HG02885 (cell line): ENCODE results near the gene TUB.

Experiments used
- ATAC-seq: cut with Tn5 transposase; IDR thresholded peaks from one replicate; pipeline ENCODE4 v1.9.1; 2021; ENCODE audit warnings: mild to moderate bottlenecking; ENCODE audit not compliant: unreplicated experiment, poor library complexity

Gene TUB

GRCh38 chr11:8043756-8044155 lies 37.3 kb upstream of the TUB start:
- ATAC-seq: no peak

- ATAC-seq: no peak
Measured at GRCh38 chr11:8045839-8046238, 35.2 kb upstream of the TUB start.

- ATAC-seq: no peak
Measured at GRCh38 chr11:8047382-8047781, 33.6 kb upstream of the TUB start.

- ATAC-seq: no peak
Measured at GRCh38 chr11:8049084-8049483, 31.9 kb upstream of the TUB start.

GRCh38 chr11:8055091-8055835 lies 25.7 kb upstream of the TUB start:
- no peak for ATAC-seq

GRCh38 chr11:8055836-8056526 lies 25.0 kb upstream of the TUB start:
- ATAC-seq: no peak

- ATAC-seq: no peak
Measured at GRCh38 chr11:8056810-8057463, 24.1 kb upstream of the TUB start.

GRCh38 chr11:8058216-8058615 lies 22.8 kb upstream of the TUB start:
- ATAC-seq: no peak

GRCh38 chr11:8059030-8059429 lies 22.0 kb upstream of the TUB start:
- no peak for ATAC-seq

GRCh38 chr11:8059571-8060011 lies 21.4 kb upstream of the TUB start:
- no peak for ATAC-seq

GRCh38 chr11:8060146-8060719 lies 20.8 kb upstream of the TUB start:
- ATAC-seq: no peak

- ATAC-seq: no peak
Measured at GRCh38 chr11:8060801-8061554, 20.0 kb upstream of the TUB start.

GRCh38 chr11:8061555-8062428 lies 19.2 kb upstream of the TUB start:
- ATAC-seq: no peak

GRCh38 chr11:8062781-8063257 lies 18.2 kb upstream of the TUB start:
- no peak for ATAC-seq

GRCh38 chr11:8063324-8063723 lies 17.7 kb upstream of the TUB start:
- no peak for ATAC-seq

GRCh38 chr11:8065031-8065430 lies 16.0 kb upstream of the TUB start:
- no peak for ATAC-seq

- ATAC-seq: no peak
Measured at GRCh38 chr11:8066036-8066910, 14.7 kb upstream of the TUB start.

- ATAC-seq: no peak
Measured at GRCh38 chr11:8066911-8067455, 14.0 kb upstream of the TUB start.
